GM13977 (cell line): ENCODE results near the gene TTLL3.

Source experiments
- DNase-seq: peaks from one replicate; pipeline ENCODE4 v3.0.0; 2012; ENCODE audit warnings: low spot score
- in situ Hi-C: fragments of 300-500 bp; cut with MboI; formaldehyde crosslinking; loops from one replicate; pipeline ENCODE4 v1.12.0; 2022; ENCODE audit warnings: low sequenced_read_pairs, low pct_unique_long_range_greater_than_20kb, mixed read lengths, inconsistent platforms; ENCODE audit not compliant: unreplicated experiment
- TF ChIP-seq, protein P1 (sequence below): IDR thresholded peaks from 2 replicates; pipeline ENCODE4 v1.5.1; 2012; ENCODE audit warnings: mild to moderate bottlenecking, control low read depth; ENCODE audit not compliant: insufficient read depth; ENCODE audit errors: extremely low read depth, missing control alignments

Gene TTLL3

DNA sequence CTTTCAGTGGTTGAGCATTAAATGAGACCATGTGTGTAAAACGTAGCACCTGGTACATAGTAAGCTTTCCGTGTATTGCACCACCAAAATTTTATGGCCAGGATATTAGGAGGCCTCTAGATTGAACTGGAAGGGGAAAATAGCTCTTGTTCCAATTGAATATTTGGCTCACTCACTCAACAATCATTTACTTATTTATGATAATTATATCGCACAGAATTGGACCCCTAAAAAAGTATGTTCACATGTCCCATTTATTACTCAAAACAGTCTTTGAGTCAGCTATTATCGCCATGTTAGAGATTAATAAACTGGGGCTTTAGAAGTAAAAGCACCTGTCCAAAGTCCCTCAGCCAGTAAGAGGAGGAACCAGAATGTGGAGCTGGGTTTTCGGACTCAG, 5.1 kb upstream of the TTLL3 start:
- in situ Hi-C loops = no loop called here
- TF ChIP-seq, protein P1, sequence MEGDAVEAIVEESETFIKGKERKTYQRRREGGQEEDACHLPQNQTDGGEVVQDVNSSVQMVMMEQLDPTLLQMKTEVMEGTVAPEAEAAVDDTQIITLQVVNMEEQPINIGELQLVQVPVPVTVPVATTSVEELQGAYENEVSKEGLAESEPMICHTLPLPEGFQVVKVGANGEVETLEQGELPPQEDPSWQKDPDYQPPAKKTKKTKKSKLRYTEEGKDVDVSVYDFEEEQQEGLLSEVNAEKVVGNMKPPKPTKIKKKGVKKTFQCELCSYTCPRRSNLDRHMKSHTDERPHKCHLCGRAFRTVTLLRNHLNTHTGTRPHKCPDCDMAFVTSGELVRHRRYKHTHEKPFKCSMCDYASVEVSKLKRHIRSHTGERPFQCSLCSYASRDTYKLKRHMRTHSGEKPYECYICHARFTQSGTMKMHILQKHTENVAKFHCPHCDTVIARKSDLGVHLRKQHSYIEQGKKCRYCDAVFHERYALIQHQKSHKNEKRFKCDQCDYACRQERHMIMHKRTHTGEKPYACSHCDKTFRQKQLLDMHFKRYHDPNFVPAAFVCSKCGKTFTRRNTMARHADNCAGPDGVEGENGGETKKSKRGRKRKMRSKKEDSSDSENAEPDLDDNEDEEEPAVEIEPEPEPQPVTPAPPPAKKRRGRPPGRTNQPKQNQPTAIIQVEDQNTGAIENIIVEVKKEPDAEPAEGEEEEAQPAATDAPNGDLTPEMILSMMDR = no peak
- no peak for DNase-seq

DNA sequence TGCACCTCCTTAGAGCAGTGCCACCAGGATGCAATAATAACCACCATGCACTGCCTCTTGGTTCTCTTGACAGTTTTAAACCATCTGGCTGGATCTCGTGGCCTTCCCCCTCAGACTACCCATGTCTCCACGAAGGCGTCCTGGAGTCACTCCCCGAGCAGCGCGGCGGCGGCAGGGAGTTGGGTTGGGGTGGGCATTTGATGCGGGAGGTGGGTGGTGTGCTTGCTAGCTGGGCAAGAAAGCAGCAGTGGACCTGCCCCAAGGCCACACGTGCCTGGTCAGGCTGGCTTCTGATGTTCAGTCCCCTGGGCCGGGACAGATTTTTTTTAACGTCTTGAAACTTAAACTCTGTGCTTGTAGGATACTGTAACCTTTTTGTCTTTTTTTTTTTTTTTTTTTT, 3.9 kb upstream of the TTLL3 start:
- in situ Hi-C loops = no loop called here
- TF ChIP-seq, protein P1 = no peak
- no peak for DNase-seq

DNA sequence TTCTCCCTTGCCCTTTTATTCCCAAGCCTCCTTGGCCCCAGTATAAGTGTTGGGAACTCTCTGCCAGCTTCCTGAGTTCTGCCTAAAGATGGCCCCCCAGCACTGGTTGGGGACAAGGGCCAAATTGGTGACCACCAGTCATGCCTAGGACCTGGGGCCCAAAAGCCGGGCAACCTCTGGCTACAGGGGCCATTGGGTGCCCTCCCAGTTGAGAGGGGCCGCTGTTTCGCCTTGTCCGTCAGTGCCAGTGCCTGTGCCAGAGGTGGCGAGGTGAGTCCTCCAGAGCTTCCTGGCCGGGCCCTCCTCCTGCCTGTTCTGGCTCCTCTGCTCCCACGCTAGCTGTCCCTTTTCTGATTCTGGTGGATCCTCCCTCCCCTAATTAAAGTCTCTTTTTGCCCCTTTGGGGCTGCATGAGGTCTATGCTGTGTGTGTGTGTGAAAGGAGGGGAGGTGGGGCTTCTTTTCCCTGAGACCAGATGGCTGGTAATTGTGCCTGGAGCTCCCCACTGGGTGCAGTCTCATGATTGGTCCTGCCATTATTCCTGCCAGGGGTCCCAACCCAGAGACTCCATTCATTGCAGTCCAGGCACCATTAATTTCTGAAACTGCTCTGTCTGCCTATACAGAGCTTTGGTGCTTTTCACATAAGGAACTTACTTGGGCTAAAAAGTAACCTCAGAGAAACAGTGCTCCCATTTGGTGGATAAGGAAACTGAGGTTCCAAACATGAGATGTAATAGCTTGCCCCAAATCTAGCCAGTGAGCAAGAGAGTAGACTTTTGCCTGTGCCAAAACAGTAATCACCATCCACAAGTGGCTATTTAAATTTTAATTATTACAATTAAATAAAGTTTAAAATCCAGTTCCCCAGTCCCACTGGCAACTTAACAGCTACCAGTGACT, 3.1 kb upstream of the TTLL3 start:
- in situ Hi-C loops = no loop called here
- TF ChIP-seq, protein P1 = no peak
- no peak for DNase-seq

DNA sequence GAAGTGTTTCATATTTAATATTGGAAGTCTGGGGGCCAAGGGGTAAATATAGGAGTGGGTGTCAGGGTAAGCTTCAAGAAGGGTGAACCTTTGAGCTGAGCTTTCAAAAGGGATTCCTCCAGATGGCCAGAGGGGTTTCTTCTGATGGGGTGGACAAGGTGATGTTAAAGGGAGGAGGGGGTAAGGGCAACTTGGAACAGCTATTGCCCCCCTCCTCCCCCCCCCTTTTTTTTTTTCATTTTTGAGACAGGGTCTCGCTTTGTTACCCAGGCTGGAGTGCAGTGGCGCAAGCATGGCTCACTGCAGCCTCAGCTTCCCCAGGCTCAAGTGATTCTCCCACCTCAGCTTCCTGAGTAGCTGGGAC, 2.1 kb upstream of the TTLL3 start:
- TF ChIP-seq, protein P1 = no peak
- no peak for DNase-seq
- in situ Hi-C loops = no loop called here

DNA sequence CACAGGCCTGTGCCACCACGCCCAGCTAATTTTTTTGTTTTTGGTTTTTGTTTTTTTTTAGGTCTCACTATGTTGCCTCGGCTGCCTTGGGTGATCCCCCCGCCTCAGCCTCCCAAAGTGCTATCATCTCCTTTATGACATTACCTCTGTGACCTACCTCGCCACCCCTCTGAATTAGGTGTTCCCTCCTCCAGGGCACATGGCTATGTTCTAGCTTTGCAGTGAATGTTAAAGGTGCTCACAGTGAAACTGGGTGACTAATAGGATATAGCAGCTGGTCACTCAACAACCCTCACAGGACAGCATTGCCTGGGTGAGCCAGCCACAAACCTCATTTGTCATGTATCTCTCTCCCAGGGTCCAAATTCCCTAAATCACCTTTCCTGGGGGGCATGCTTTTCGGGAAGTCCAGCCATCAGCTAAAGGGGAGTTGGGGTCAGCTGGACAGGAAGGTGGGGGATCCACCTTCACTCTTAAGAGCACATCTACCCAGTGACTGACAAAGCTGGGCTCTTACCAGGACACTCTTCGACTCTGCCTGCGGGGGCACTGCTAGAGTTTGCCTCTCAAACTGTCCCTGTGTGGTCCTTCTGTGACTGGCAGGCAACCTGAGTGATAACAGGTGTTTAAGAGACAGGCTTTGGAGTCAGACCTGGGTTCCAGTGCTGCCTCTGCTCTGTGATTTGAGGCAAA, 1.6 kb upstream of the TTLL3 start:
- DNase-seq = peak; percentile 57
- TF ChIP-seq, protein P1 = no peak
- in situ Hi-C loops = no loop called here

DNA sequence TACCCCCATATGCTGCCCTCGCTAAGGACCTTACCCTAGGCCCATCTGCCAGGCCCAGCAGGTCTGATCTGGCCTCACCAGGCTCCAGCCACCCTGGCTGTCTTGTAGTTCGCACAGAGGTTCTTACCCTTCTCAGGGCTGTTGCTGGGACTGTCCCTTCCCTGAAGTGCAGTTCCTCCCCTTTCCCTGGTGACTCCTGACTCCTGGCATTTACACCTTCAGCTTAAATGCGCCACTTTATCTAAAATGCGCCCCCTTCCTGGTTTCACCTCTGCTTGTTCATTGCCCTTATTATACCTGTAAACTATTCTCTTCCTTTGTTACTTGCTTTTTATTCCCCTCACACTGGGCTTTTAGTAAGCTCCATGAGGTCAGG, 835 bp upstream of the TTLL3 start:
- TF ChIP-seq, protein P1 = no peak
- DNase-seq = peak; percentile 53
- in situ Hi-C loops = no loop called here
